K562 (cell line): ENCODE results near the gene ENG. TPM values are rescaled to one million over a fixed set of nuclear protein-coding genes. Genes with fewer than 3 reads are reported as not detected.

Experiments used
- COPS2 ChIP-seq: fragments of 450-650 bp; conservative IDR thresholded peaks from 2 replicates; pipeline ENCODE4 v1.6.1; 2016; ENCODE audit warnings: mild to moderate bottlenecking, moderate library complexity
- CREB1 ChIP-seq, 2 experiments: sonication (generic) in 1 of 2; formaldehyde crosslinking in 1 of 2; IDR thresholded peaks; 2 replicates each; pipeline versions ENCODE4 v1.6.1 to v1.8.0; 2012 to 2022; ENCODE audit warnings: inconsistent platforms in 1 of 2, mild to moderate bottlenecking in 1 of 2, missing genetic modification reagents in 1 of 2, moderate library complexity in 1 of 2
- ETS2 ChIP-seq: IDR thresholded peaks from 2 replicates; pipeline ENCODE4 v1.6.1; 2016; ENCODE audit warnings: borderline replicate concordance, missing genetic modification characterization, mild to moderate bottlenecking, moderate library complexity, missing compliant biosample characterization; ENCODE audit not compliant: poor library complexity, severe bottlenecking
- HCFC1 ChIP-seq: IDR thresholded peaks from 2 replicates; pipeline ENCODE4 v1.6.1; 2012; ENCODE audit warnings: low read depth, low read length, improper control_type of control experiment
- IFI16 ChIP-seq: fragments of 250-450 bp; sonication (Bioruptor Pico); IDR thresholded peaks from 2 replicates; pipeline ENCODE4 v2.1.2; 2022; ENCODE audit warnings: mild to moderate bottlenecking, inconsistent platforms
- ILF3 ChIP-seq: fragments of 450-650 bp; IDR thresholded peaks from 2 replicates; pipeline ENCODE4 v1.6.1; 2018; ENCODE audit warnings: antibody characterized with exemption, mild to moderate bottlenecking, moderate library complexity, borderline replicate concordance
- KLF13 ChIP-seq: fragments of 450-650 bp; IDR thresholded peaks from 2 replicates; pipeline ENCODE4 v1.6.1; 2016; ENCODE audit warnings: missing genetic modification characterization, low read depth, mild to moderate bottlenecking, missing compliant biosample characterization, moderate library complexity, borderline replicate concordance
- NR2C2 ChIP-seq, 2 experiments: fragments of 200-800 bp in 1 of 2; sonication (Bioruptor generic) in 1 of 2; sonication (generic) in 1 of 2; formaldehyde crosslinking in 1 of 2; IDR thresholded peaks; 2 replicates each; pipeline versions ENCODE4 v1.6.1 to v1.8.0; 2016 to 2022; ENCODE audit warnings: mild to moderate bottlenecking in 1 of 2, missing compliant biosample characterization in 1 of 2, missing genetic modification characterization in 1 of 2, missing genetic modification reagents in 1 of 2
- NR3C1 ChIP-seq: sonication (generic); formaldehyde crosslinking; IDR thresholded peaks from 2 replicates; pipeline ENCODE4 v1.8.1; 2022; ENCODE audit warnings: missing genetic modification reagents
- RBM34 ChIP-seq: fragments of 200-400 bp; formaldehyde crosslinking; IDR thresholded peaks from 2 replicates; pipeline ENCODE4 v1.6.1; 2018; ENCODE audit warnings: low read length, borderline replicate concordance; ENCODE audit not compliant: insufficient read depth
- RFX5 ChIP-seq: IDR thresholded peaks from 2 replicates; pipeline ENCODE4 v1.6.1; 2011; ENCODE audit warnings: low read depth, mild to moderate bottlenecking, improper control_type of control experiment, low read length
- TAF7 ChIP-seq: fragments of 450-650 bp; IDR thresholded peaks from 2 replicates; pipeline ENCODE4 v1.6.1; 2016; ENCODE audit warnings: missing genetic modification characterization, missing compliant biosample characterization
- TCF7 ChIP-seq: sonication (generic); IDR thresholded peaks from 2 replicates; pipeline ENCODE4 v1.6.1; 2016; ENCODE audit warnings: antibody characterized with exemption, borderline replicate concordance
- TEAD1 ChIP-seq, 2 experiments: fragments of 450-650 bp in 1 of 2; sonication (generic) in 1 of 2; formaldehyde crosslinking; IDR thresholded peaks; 2 replicates each; pipeline versions ENCODE4 v1.4.0 to v1.8.0; 2020 to 2022; ENCODE audit warnings: mild to moderate bottlenecking in 2 of 2, missing genetic modification reagents in 1 of 2
- ZNF347 ChIP-seq: fragments of 450-650 bp; formaldehyde crosslinking; IDR thresholded peaks from 2 replicates; pipeline ENCODE4 v1.4.0; 2020; ENCODE audit warnings: low read depth, mild to moderate bottlenecking, moderate library complexity
- ZNF584 ChIP-seq: fragments of 200-800 bp; sonication (Bioruptor generic); IDR thresholded peaks from 2 replicates; pipeline ENCODE4 v1.6.1; 2016; ENCODE audit warnings: low read depth, mild to moderate bottlenecking, missing genetic modification characterization, missing compliant biosample characterization
- polyA plus RNA-seq, 8 experiments: library from polyadenylated mRNA; depleted of rRNA in 4 of 8; stranded (reverse) in 5 of 8; unstranded in 3 of 8; fragments of >200 nt; fragmentation: Nextera tagmentation in 2 of 8; fragmentation: Illumina TruSeq in 1 of 8; extraction: Ambion mirVana in 2 of 8; extraction: Trizol in 1 of 8; gene quantifications; 2 replicates each; pipeline versions ENCODE4 v1.2.1 to v1.2.3, GENCODE V29; 2011 to 2014; ENCODE audit warnings: inconsistent platforms in 1 of 8, missing spikeins in 1 of 8
- total RNA-seq, 7 experiments: library from RNA; depleted of rRNA in 6 of 7; stranded (reverse); fragments of >200 nt in 6 of 7; fragmentation: Illumina TruSeq in 2 of 7; extraction: Trizol in 2 of 7; gene quantifications; 2 replicates each; pipeline versions ENCODE4 v1.2.1 to v1.2.3, GENCODE V29; 2011 to 2021; ENCODE audit warnings: low replicate concordance in 1 of 7
- TF ChIP-seq, protein P1 (sequence below): sonication (generic); formaldehyde crosslinking; IDR thresholded peaks from 2 replicates; pipeline ENCODE4 v1.9.0; 2022; ENCODE audit warnings: mild to moderate bottlenecking, missing genetic modification reagents
- TF ChIP-seq, protein P2 (sequence below), 2 experiments: fragments of 450-650 bp; conservative IDR thresholded peaks; 2 replicates each; pipeline ENCODE4 v1.6.1; 2017; ENCODE audit warnings: mild to moderate bottlenecking in 2 of 2, moderate library complexity in 2 of 2
- TF ChIP-seq, protein P3 (sequence below): fragments of 250-450 bp; sonication (Bioruptor Pico); IDR thresholded peaks from 2 replicates; pipeline ENCODE4 v1.5.0; 2021; ENCODE audit warnings: mild to moderate bottlenecking, moderate library complexity
- TF ChIP-seq, protein P4 (sequence below): fragments of 250-450 bp; sonication (Bioruptor Pico); IDR thresholded peaks from 2 replicates; pipeline ENCODE4 v1.4.0; 2020; ENCODE audit warnings: borderline replicate concordance

The ENG gene
- total and polyA plus RNA-seq, 9 of the 15 experiments (the other 6 are each of a cell fraction or from before 2014, with no cell fraction given) = 0.04 to 0.40 (median 0.14) TPM; not detected in 1

DNA sequence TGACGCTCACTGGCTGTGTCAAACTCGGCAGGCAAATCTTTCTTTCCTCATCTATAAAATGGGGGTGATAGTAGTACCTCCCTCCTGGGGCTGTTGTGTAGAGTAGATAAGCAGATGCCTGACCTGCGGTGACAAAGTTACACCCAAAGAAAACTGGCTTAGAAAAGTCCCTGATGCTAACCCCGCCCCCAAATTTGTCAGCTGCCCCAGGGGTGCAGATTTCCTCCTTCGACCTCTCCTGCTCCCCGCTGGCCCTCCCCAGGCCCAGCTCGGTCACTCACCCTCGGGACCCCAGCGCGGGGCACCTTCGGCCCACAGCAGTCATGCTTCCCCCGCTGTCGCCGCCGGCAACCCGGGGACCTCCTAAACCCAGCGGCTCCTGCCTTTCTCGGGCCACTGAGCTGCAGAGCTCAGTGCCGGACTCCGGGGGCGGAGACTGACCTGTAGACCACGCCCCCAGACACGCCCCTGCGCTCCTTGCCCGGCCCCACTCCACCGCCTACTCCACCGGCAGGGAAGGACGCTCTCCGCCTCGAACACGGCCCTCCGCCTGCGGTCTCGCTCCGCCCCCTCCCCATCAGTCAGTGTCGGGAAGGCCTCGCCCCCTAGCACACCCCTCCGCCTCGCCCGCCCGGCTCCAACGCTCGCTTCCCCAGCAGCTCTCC lies 83.4 kb downstream of the ENG start (continued):
- no peak; the same call in 1 of the 2 replicates for TF ChIP-seq CREB1 (IDR thresholded peaks at IDR 0.05)
- 0 out of 2 replicates have a peak, but pooled peaks have one; percentile 37 for TF ChIP-seq CREB1 (CRISPR knock-in tag; IDR thresholded peaks at IDR 0.05)
- no peak for TF ChIP-seq TCF7
- TF ChIP-seq TAF7 (tag) = no peak
- TF ChIP-seq ILF3 = no peak
- TF ChIP-seq ZNF584 = no peak
- TF ChIP-seq, protein P1, sequence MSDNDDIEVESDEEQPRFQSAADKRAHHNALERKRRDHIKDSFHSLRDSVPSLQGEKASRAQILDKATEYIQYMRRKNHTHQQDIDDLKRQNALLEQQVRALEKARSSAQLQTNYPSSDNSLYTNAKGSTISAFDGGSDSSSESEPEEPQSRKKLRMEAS (CRISPR knock-in tag) = peak; percentile 52; the same call in 1 of the 2 replicates
- TF ChIP-seq ZNF347 = no peak
- TF ChIP-seq COPS2 = no peak
- TF ChIP-seq, protein P2, sequence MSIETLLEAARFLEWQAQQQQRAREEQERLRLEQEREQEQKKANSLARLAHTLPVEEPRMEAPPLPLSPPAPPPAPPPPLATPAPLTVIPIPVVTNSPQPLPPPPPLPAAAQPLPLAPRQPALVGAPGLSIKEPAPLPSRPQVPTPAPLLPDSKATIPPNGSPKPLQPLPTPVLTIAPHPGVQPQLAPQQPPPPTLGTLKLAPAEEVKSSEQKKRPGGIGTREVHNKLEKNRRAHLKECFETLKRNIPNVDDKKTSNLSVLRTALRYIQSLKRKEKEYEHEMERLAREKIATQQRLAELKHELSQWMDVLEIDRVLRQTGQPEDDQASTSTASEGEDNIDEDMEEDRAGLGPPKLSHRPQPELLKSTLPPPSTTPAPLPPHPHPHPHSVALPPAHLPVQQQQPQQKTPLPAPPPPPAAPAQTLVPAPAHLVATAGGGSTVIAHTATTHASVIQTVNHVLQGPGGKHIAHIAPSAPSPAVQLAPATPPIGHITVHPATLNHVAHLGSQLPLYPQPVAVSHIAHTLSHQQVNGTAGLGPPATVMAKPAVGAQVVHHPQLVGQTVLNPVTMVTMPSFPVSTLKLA (conservative IDR thresholded peaks at IDR 0.05) = peak in 1 of 2 experiments; percentile 52; a peak in 1 of 4 replicates
- no peak for TF ChIP-seq RFX5
- TF ChIP-seq KLF13 (tag) = peak; percentile 72; the same call in 1 of the 2 replicates
- TF ChIP-seq TEAD1 (CRISPR knock-in tag; IDR thresholded peaks at IDR 0.05) = no peak
- TF ChIP-seq ETS2 (tag) = no peak
- TF ChIP-seq, protein P3, sequence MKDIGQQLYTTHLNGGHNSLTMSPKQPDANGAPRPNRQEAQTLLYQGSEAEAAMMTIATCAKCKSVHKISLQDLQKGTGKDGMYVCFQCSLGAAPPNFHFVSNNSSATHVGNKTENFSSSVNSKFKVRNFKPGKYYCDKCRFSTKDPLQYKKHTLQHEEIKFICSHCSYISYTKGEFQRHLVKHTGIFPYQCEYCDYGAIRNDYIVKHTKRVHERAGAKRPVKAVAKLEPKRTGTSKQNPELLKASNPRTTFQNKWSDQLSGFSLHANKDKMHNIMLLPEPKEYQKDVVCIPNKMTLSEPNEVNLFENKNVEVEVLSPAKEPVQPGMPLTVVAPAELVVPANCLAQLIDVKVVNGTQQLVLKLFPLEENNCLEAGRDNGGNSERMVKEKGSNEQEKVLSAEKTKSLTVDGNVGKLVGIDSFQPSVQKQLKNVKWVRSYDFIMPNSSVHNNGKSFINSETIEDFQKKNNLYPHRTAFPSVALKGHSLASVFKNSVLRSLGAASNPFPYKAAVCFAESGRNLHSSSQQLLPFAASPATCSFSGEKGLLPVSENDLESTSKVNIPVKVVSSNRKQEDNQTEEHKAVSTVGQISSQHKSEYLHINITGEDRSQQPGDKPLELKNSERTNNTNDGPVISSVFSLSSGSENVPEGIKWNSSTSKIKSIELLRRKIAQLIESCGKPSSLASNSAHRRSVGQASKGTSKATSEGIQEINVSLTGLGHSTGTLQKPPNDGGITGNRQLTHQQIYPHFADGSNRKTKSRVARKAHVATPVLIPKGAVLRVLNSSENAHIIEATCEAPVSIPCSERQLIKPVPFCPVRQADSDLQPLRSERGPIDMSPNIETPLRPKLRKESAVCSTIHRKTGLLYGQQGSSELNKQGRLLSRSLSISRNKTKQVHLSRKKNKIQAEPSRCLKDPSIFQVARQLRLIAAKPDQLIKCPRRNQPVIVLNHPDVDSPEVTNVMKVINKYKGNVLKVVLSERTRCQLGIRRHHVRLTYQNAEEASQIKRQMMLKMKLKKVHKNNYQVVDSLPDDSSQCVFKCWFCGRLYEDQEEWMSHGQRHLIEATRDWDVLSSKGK (CRISPR knock-in tag) = no peak
- TF ChIP-seq HCFC1 = 0 out of 2 replicates have a peak, but pooled peaks have one; percentile 24
- no peak for TF ChIP-seq RBM34
- TF ChIP-seq NR2C2 (CRISPR knock-in tag; IDR thresholded peaks at IDR 0.05) = no peak
- peak; percentile 48; the same call in 1 of the 2 replicates for TF ChIP-seq NR2C2 (tag; IDR thresholded peaks at IDR 0.05)
- TF ChIP-seq IFI16 (CRISPR knock-in tag) = no peak
- TF ChIP-seq, protein P4, sequence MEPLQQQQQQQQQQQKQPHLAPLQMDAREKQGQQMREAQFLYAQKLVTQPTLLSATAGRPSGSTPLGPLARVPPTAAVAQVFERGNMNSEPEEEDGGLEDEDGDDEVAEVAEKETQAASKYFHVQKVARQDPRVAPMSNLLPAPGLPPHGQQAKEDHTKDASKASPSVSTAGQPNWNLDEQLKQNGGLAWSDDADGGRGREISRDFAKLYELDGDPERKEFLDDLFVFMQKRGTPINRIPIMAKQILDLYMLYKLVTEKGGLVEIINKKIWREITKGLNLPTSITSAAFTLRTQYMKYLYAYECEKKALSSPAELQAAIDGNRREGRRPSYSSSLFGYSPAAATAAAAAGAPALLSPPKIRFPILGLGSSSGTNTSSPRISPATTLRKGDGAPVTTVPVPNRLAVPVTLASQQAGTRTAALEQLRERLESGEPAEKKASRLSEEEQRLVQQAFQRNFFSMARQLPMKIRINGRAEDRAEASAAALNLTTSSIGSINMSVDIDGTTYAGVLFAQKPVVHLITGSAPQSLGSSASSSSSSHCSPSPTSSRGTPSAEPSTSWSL (CRISPR knock-in tag) = no peak
- TF ChIP-seq NR3C1 (CRISPR knock-in tag) = no peak
